Activated T-helper 17 cell treated with anti-CD3 and anti-CD28 coated beads, Interleukin-2, amount 50 U/mL, for 72 hours (primary cell): ENCODE results near the gene LRRTM2. TPM values are rescaled to one million over a fixed set of nuclear protein-coding genes. Genes with fewer than 3 reads are reported as not detected.

Source experiments
- total RNA-seq, 2 donors: library from RNA; stranded (reverse); gene quantifications; one replicate each; pipeline ENCODE4 v1.2.3, GENCODE V29; 2022

Gene LRRTM2
- total RNA-seq, 2 donors from 2014 or later, result 0.13 TPM; not detected in 1

Other genes starting within 250 kb of the LRRTM2 start
- gene CTNNA1, start 121.9 kb downstream of the LRRTM2 start, total RNA-seq, result 10 to 100 TPM; 63.6 to 92.1 TPM